Stimulated activated CD8-positive, alpha-beta memory T cell treated with anti-CD3 and anti-CD28 coated beads, Interleukin-15, amount 100 ng/mL, for 1 hour (primary cell): ENCODE data around the gene SPINK5.
"Not testable (repeated sequence)": the region's sequence is repeated elsewhere in the genome, so short reads cannot be mapped to it uniquely, and the experiment has no call there.

Experiments
- DNase-seq: peaks from one replicate; pipeline ENCODE4 v3.0.0-alpha.2; 2020; ENCODE audit warnings: low read depth

Gene SPINK5

DNA sequence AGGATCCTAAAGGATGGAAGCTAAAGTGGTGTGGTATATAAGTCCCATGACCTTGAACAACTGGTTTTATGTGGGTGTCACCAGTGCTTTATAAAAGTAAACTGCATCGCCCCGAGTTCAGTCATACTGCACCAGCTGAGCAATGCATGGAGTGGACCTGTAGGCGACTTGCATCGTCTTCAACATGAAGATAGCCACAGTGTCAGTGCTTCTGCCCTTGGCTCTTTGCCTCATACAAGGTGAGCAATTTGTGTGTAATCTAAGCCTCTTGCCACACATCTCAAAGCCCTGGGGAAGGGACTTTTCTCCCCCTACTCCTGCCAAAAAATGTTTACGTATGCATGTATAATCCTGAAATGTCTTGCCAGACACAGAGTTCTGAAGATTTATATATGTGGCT is at the start of gene SPINK5:
Gene SPINK5 (plus strand): TSS at position 120 of the 400 bp plus-strand sequence. CDS start 65 bp downstream, at position 185.
- DNase-seq, result no peak

GRCh38 chr5:148014276-148014675 is 49.5 kb upstream of the SPINK5 start:
- DNase-seq, result no peak

- no peak for DNase-seq
Measured at GRCh38 chr5:148020257-148020988, 43.4 kb upstream of the SPINK5 start.

GRCh38 chr5:148027505-148027904 is 36.3 kb upstream of the SPINK5 start:
- no peak for DNase-seq

DNA sequence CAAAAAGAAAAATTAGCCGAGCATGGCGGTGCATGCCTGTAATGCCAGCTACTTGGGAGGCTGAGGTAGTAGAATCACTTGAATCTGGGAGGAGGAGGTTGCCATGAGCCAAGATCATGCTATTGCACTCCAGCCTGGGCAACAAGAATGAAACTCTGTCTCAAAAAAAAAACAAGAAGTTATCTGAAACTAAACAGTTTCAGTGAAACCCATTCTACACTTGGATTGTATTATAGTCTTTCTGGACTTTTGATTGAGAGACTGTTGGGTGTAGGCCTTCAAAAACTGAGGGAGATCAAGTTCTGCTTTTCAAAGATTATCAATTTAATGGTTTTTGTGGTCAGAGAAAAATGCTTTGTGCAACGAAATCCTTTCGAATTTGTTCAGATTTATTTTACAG is 34.6 kb upstream of the SPINK5 start:
- no peak for DNase-seq

DNA sequence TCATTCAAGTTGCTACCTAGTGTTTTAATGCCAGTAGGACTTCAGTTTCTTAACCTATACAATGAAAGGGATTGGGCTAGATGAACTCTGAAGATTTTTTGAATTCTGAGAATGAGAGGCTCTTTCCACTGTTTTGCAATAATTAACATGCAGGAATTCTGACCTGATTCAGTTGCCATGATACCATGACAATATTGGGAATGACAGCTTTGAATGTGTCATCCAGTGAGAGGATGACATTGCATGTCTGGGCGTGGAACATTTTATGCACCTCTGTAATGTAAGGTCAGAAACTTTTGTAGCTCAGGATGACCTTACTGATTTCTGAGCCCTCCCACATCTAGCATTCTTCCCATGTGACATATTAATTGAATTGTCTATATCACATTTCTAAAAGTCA is 30.6 kb upstream of the SPINK5 start:
- no peak for DNase-seq

DNA sequence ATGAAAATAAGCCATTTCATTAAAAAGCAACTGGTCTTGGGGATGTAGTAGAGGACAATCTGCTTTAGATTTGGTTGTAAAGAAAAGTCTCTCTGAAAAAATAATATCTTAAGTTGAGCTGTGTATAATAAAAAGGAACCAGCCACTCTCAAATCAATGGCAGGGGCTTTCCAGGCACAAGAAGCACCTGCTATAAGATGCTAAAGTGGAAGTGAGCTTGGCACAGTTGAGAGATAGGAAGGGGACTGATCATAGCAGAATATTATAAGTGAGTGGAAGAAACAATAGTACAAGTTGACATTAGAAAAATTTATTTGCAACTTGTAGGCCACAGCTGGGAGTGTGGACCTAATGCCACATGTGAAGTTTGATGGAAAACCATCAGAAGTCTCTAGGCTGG is 28.1 kb upstream of the SPINK5 start:
- no peak for DNase-seq

- no peak for DNase-seq
Measured at GRCh38 chr5:148042881-148043280, 20.9 kb upstream of the SPINK5 start.

GRCh38 chr5:148043705-148044104 is 20.1 kb upstream of the SPINK5 start:
- DNase-seq, result no peak

DNA sequence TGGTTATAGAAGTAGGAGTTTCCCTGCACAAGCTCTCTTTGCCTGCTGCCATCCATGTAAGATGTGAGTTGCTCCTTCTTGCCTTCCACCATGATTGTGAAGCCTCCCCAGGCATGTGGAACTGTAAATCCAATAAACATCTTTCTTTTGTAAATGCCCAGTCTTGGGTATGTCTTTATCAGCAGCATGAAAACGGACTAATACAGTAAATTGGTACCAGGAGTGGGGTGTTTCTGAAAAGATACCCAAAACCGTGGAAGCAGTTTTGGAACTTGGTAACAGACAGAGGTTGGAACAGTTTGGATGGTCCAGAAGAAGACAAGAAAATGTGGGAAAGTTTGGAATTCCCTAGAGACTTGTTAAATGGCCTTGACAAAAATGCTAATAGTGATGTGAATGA is 8.6 kb upstream of the SPINK5 start:
- not testable (repeated sequence) for DNase-seq

DNA sequence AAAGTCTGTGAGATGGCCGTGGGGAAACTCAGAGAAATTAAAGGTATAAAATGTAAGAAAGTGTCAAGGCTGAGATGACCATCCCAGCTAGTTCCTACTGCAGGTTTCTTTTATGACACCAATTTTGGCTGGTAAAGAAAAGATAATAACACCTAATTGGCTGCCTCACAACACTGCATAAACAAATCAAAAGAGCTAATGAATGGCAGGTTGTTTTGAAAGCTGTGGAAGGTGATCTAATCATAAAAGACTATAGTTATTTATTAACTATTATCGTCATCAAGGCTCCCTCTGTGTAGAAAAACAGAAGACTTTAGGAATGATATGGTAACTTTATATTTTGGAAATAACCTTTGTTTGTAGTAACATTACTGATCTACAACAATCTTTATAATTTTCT is 3.5 kb upstream of the SPINK5 start:
- DNase-seq, result no peak

DNA sequence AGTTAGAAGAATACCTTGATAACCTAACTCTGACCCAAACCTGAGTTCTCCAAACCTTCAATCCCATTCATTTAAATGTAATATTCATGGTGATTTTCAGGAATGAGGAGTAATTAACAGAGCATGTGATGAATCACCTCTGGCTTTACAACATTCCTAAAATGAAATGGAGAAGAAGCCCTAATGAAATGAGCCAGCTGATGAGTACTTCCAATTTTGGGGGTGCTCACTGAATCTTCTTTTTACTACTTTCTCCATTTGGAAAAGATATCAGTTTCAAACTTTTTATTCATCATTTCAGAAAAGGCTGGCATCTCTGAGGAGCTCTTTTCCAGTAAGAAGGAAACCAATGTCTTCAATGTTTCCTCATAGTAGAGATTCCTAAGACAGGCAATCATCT is 2.9 kb upstream of the SPINK5 start:
- DNase-seq, result no peak

- no peak for DNase-seq
Measured at GRCh38 chr5:148070621-148071020, 6.8 kb downstream of the SPINK5 start.

DNA sequence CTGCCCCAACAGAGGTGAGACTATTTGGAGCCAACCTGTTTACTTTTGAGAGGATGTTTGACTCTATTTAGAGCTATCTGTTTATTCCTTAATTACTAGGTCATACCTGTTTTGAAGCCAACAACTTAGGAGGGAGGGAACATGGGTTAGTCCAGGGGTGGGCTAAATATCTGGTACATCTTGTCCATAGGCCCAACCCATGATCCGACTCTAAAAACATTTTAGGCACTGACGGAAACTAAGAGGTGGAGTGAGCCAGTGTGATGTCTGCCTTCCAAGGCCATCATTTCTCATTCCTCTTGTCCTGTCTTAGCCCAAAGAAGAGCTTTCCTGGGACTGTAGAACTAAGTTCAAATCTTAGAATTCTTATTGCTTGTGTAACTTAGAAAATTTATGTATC is 8.4 kb downstream of the SPINK5 start:
- DNase-seq, result no peak

GRCh38 chr5:148075529-148075928 is 11.7 kb downstream of the SPINK5 start:
- no peak for DNase-seq

DNA sequence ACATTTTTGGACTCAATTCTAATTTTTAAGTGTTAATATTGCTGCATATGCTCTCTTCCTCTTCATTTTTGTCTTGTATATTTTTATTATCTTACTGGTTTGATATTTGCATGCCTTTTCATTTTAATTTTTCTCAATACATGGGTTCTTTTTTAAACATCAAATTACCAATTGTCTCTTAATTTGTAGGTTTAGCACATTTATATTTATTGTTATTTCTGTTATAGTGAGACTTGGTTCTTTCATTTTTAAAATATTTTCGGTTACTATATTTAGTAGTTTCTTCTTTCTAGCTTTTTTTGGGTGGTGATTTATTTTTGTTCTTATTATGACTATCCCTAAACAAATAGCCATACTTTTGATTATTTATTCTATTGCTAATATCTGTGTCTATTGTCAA is 19.4 kb downstream of the SPINK5 start:
- no peak for DNase-seq

GRCh38 chr5:148084269-148084668 is 20.5 kb downstream of the SPINK5 start:
- no peak for DNase-seq

- DNase-seq, result no peak
Measured at GRCh38 chr5:148085310-148085709, 21.5 kb downstream of the SPINK5 start.

DNA sequence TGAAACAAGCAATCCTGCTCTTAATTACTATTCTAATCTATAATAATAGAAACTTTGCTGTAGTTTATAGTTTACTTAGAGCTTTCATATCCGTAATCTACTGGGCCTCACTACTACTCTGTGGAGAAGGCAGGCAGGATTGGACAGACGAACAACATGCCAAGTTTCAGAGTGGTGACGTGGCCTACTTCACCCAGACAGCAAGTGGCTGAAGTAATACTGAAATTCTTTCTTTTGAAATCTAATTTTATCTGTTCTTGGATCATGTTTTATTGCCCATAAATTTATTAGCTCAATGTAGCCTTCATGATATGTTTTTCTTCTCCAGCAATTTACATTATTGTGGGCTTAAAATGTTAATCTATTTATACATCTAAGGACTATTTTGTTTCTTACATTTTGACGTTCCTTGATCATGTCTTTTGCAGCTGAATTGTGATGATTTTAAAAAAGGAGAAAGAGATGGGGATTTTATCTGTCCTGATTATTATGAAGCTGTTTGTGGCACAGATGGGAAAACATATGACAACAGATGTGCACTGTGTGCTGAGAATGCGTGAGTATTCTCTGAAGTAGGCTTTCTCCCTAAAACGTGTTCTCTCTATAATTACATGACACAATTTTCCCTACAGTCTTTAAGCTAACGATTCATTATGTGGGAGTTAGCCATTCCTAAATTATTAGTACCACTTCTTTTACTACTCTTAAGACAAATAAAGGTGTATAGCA is 22.4 kb downstream of the SPINK5 start:
- DNase-seq, result no peak

GRCh38 chr5:148090146-148090772 is 26.5 kb downstream of the SPINK5 start:
- DNase-seq, result no peak

DNA sequence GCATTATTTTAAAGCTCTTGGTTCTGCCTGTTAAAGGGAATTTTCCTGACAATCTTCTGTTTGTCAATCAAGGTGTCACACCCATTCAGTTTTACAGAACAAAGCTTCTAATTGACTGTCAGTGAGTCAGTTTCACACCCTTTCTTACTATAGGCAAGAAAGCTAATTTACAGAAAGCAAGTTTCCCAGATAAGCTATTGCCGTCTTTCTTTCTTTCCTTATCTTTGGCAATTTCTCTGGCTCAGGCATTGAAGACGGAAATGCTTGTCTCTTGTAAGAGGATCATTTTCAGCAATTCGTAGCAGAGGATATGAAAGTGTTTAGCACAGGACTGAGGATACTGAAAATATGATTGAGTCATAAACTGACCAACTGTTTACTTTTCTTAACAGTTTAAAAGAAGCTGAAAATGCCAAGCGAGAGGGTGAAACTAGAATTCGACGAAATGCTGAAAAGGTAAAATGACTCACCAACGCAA is 27.0 kb downstream of the SPINK5 start:
- no peak for DNase-seq

DNA sequence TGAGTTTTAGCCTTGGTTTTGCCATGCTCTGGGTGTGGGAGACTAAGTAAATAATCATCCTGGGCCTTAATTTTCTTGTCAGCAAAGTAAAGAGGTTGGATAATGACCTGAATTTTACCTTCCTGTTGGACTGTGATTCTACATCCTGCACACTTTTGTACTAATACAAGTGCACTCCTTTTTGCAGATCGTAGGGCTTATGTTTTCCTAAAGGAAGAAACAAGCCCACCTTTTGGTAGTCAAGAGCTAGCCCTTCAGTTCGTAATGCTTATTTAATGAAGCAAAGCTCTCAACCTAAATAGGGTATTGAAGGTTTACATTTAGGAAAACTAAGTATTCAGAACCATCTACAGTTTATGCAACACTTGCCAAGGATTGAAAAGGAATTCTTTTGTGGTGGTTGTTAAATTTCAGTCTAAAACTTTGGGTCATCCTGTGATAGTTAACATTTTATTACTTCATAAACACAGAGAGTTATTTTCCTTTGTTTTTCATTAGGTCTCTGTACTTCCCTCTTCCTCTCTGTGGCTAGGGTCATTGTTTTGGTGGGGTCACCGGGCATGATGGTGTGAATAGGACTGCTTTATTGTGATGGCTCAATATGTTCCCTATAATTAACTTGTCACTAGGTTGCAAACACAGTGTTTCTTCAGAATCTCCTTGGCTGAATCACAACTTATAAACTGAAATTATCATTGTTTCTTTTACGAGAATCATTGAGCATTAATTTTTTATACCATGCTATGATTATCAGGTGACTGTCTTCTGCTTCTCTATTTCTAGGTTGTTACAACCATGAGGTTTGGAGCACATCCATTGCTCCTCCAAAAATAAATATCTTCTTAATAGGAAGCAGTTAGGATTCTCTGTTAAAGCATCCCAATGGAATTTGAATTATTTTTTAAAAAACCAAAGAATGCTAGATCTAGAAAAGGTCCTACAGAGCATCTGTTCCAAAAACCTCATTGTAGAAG is 28.5 kb downstream of the SPINK5 start:
- no peak for DNase-seq
